ENCODE measurements around the gene CPEB2. TPM values are rescaled to one million over a fixed set of nuclear protein-coding genes. Genes with fewer than 3 reads are reported as not detected.
A peak's percentile ranks its signal among the peaks of the same experiment; 100 is the strongest.

Gene CPEB2
- total RNA-seq = 24.3 TPM
- long read RNA-seq, full-length matches to known transcripts = 5 of 12 reads
- long read RNA-seq, partial matches to known transcripts = 2 of 12 reads
- long read RNA-seq, other reads (novel, unspliced or antisense) = 5 of 12 reads

DNA sequence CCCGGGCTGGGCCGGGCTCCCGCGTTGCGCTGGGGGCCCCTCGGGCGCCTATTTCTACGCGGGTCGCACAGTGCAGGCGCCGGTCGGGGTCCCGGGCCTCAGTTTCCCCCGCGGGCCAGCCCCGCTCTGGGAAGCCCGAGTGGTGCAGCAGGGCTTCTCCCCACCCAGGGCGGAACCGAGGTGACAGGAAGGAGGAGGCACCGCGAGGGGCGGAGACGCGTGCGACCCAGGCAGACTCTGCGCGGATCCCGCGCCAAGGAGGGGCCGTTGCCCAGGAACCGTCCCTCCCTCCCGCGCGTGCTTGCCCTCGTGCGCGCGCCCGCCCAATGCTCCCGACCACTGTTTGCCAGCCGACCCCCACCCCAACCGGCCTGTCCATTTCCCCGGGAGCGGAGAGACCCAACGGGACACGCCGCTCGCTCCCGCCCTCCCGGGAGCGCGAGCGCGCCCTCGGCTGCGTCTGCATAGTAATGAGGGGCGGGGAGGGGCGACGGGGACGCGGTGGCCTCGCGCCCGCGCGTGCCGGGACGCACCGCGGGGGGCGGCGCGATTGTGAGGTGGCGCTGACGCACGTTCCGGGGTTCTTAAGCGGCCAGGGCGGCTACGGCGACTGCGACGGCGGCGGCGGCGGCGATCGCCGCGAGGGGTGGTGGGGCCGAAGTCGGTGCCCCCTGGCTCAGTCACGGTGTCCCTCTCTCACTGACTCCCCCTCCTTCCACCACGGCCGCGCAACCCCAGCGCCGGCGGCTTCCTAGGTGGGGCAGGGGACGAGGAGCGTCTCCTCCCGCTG, at the start of gene CPEB2:
CPEB2 (plus strand) TSS at position 613 of the 790 bp plus-strand sequence. CDS start 193 bp downstream, outside the sequence.
- ATAC-seq (peak; percentile 87), DNase-seq (peak; percentile 98)
- intact Hi-C loops (cut with micrococcal nuclease) = no loop called here

DNA sequence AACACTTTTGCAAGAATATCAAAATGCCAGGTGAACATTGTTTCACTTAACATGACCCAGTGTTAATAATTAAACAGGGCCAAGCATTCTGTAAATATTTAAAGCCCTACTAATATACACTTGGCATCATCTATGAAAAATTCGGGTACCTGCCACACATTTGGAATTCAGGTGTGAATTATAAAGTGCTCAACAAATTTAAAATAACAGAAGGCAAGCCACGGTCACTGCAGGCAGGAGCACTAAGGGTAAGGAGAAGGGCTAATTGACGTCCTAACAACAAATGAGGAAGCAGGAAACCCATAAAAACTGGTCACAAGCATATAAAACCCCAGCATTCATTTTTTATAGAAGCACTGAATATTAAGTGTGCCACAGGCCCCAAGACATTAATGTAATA, 43.8 kb upstream of the CPEB2 start:
- DNase-seq (no peak), ATAC-seq (no peak)
- intact Hi-C loops (cut with micrococcal nuclease) = no loop called here

DNA sequence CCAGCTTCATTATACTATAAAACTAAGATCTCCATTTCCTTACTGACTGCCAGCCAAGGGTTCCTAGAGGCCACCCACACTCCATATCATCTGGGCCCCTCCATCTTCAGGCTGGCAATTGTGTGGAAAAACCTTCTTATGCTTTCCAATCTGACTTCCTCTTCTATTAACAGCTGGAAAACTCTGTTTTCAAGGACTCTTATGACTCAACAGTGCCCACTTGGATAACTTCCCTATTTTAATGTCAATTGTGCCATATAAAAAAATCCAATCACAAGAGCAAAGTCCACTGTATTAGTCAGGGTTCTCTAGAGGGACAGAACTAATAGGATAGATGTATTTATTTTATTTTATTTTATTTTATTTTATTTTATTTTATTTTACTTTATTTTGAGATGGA, 41.0 kb upstream of the CPEB2 start:
- DNase-seq = no peak
- intact Hi-C loops (cut with micrococcal nuclease) = no loop called here
- no peak for ATAC-seq

DNA sequence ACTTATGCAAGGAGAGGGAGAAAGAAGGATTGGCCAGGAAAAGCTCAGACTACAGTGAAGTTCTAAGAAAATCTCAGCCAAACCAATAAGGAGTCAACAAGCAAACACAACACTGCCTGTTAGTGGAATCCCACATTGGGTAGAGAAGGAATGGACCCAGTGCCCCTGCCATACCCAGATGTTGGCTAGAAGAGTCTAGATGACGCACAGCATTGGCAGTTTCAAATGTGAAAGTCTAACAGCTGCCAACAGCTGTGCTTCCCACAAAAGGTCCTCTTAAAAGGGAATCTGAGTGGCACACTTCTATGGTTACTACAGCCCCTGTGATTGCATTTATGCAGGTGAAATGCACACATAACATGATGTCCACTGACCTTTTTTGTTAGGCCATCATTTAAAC, 37.2 kb upstream of the CPEB2 start:
- intact Hi-C loops (cut with micrococcal nuclease) = no loop called here
- ATAC-seq (no peak), DNase-seq (no peak)

DNA sequence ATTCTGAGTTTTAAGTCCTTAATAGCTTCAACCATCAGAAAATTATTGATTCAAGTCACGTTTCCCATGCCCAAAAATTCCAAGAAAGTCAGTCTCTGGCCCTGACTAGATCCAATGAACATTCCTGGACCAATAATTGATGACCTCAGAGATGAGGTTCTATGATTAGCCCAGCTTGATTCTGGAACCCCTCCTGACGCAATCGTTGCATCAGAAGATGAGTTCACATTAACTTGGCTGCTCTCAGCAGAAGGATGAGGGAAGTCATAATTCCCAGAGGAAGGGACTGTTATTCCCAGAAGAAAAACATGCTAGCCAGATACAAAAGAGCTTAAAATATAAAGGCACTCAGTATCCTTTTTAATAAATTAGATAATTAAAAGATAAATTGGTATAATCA, 34.3 kb upstream of the CPEB2 start:
- DNase-seq (no peak), ATAC-seq (no peak)
- intact Hi-C loops (cut with micrococcal nuclease) = no loop called here

DNA sequence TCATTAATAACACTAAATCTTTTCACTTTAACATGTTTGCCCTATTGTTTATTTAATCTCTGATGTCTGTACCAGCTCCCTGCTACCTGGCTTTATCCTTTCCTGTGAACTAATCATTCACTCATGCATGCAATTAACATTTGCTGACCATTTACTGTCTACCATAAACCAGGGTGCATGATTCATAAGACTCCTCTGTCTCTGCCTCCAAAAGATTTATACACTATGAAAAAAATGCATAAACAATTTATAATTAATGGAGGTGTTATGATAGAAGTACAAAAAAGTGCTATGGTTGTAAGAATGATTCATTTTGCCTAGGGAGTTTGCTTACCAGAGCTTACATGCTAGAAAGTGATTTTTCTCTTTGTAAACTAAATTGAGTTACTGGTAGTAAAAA, 24.5 kb upstream of the CPEB2 start:
- no peak for DNase-seq
- intact Hi-C loops (cut with micrococcal nuclease) = no loop called here
- no peak for ATAC-seq

DNA sequence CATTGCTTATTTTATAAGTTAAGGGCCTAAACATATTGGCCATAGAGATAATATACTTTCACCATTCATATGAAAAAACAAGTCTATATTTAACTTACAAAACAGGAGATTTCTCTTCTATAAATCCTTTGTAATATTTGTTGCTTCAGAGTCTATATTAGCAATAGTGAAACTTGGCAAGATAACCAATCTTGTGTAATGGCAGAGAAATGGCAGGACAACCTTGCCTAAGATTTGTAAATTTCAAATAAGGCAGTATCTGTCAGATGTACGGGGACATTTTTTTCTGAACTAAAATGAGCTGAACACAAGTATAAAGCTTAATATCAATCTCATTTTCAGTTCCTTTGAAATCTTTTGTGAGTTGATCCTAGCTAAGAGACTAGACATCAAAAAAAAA, 17.8 kb upstream of the CPEB2 start:
- ATAC-seq (no peak), DNase-seq (no peak)
- intact Hi-C loops (cut with micrococcal nuclease) = no loop called here

DNA sequence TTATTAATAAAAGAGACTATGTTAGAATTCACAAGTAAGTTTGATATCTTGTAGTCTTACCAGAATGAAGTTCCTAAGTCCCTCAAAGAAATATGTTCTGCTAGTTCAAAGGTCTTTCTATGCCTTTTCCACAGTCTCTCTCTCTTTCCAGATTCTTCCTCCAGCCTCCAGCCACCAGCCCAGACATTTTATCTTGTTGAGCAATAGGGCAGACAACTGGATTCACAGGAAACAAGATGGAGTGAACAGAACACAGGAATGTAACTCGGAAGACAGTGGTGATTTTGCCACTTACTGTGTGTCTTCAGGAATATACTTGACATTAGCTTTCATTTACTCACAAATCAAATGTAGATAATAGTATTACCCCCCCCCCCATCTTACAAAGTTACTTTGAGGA, 17.1 kb upstream of the CPEB2 start:
- DNase-seq (no peak), ATAC-seq (no peak)
- intact Hi-C loops (cut with micrococcal nuclease) = no loop called here

DNA sequence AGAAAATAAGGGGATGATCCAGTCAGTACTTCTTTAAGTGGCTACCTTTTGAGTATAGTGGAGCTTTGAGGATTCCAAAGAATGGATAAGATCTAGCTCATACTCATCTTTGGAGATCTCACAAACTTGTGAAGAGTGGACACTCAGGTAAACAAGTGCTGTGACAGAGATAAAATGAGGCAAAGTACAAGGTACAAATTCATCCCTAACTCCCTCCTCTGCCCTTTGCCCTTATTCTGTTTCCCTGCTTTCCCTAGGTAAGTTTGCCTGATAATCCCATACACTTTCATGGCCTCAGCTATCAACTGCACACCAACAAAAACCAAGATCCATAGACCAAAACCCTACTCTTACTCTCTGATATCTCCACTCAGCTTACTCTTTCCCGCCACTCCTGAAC, 16.4 kb upstream of the CPEB2 start:
- no peak for ATAC-seq
- intact Hi-C loops (cut with micrococcal nuclease) = no loop called here
- DNase-seq = no peak

DNA sequence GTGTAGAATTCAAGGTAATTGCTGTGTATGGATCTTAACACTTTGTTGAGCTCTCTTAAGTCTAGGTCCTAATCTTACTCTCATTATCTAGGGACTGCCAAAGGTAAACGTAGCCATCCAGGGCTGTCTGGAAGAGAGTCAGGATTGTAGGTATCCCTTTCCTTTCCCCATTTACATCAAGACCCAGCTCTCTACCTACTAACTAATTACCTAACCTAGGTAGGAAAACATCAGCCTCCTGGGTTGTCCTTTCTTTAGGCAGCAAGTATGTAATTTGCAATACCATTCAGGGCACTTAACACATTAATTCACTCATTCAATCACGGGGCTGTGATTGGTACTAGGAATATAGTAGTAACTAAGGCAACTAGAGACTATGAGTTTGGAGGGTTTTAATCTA, 15.2 kb upstream of the CPEB2 start:
- ATAC-seq = no peak
- DNase-seq = no peak
- intact Hi-C loops (cut with micrococcal nuclease) = no loop called here

DNA sequence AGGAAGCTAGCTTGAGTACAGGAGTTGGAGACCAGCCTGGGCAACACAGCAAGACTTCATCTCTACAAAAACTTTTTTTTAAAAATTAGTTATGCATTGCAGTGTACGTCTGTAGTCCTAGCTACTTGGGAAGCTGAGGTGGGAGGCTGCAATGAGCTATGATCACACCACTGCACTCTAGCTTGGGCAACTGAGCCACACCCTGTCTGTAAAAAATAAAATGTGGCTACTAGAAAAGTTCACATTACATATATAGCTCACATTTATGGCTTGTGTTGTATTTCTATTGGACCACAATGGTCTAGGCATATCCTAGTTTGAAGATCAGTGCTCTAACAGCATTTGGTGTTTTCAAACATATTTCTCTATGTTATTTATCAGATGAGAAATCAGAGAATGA, 11.8 kb upstream of the CPEB2 start:
- intact Hi-C loops (cut with micrococcal nuclease) = no loop called here
- DNase-seq = no peak
- no peak for ATAC-seq

DNA sequence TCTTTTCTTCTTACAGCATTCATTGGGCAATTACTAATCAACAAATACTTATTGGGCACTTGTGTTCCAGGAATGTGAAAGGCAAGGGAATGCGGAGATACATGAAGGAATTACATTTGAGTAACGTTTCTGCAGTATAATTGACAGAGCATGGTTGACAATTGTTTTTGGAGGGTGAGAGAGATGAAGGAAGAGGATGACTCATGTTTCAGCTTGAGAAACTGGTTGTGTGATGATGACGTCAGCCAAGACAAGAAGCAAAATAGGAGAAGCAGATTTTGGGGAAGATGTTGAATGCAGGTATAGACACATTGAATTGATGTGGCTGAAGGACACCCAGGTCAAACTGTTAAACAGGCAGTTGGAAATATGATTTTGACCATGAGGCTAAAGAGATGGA, 8.0 kb upstream of the CPEB2 start:
- no peak for ATAC-seq
- intact Hi-C loops (cut with micrococcal nuclease) = no loop called here
- DNase-seq = no peak

DNA sequence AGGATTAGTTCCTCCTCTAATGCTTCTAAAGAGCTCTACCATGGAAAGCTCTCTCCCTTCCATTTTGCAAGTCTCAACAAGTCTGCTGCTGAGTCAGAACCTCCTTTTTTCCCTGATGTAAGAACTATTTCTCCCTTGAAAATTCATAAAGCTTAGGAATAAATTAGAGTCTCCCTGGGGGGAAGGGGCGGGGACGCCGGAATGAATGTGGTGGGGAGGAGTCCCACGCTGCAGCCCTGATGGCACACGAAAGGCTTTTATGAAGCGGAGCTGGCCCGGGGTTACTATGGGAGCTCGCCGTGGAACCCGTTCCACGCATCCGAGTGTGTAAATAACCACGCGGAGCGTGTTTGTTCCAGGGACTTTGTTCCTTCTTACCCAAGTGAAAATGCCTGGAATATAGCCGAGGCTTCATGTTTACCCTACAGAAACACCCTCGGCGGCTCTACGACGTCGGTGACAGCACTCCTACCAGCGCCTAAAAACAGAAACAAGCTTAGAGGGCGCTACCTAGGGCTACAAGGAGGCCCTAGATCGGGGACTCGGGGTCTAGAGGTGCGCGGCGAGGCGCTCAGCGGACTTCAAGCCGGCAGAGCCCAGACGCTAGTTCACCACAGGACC, 923 bp upstream of the CPEB2 start:
- DNase-seq (peak; percentile 83), ATAC-seq (peak; percentile 30)
- intact Hi-C loops (cut with micrococcal nuclease) = no loop called here

DNA sequence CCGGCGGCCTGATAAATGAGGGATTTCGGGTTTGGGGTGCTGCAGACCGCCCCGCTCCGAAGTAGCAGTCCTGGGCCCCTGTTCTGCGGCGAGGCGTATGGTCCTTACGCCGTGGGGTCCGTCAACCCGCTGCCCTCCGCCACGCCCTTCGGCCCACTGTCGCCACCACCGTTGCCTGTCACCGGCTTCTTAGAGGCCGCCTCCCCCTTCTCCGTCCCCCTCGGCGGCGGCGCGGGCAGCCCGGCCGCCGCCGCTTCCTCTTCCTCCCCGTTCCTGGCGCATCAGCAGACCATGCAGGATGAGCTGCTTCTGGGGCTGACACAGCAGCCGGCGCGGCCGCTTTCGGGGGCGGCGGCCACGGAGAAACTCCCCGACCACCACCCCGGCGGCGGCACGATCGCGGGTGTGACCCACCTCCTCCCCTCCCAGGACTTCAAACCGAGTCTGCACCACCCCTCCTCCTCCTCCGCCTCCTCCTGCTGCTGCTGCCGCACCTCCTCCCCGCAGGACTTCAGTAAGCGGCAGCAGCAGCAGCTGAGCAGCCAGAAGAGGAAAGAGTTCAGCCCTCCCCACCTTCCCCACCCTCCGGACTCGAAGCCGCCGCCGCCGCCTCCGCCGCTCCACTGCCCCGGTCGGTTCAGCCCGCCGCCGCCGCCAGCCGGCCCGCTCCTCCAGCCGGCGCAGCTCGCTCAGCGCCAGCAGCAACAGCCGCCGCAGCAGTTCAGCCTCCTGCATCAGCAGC, 549 bp downstream of the CPEB2 start:
- peak; percentile 88 for DNase-seq
- ATAC-seq = peak; percentile 50
- intact Hi-C loops (cut with micrococcal nuclease) = no loop called here

DNA sequence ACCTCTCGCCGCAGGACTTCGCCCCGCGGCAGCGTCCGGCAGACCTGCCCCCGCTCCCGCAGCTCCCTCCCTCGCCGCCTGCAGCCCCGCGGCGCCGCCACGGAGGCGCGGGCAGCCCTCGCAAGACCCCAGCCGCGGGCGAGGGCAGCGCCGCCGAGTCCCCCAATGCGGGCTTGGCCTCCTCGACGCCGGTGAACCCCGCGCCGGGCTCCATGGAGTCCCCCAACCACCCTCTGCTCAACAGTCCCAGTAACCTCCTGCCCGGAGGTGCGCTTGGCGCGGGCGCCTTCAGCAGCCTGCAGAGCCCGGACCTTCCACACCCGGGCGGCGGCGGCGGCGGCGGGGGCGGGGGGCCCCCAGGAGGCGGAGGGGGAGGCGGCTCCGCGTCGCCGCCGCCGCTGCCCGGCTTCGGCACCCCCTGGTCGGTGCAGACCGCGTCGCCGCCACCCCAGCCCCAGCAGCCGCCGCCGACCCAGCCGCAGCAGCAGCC, 1.2 kb downstream of the CPEB2 start:
- intact Hi-C loops (cut with micrococcal nuclease) = no loop called here
- peak; percentile 78 for DNase-seq
- ATAC-seq = no peak

DNA sequence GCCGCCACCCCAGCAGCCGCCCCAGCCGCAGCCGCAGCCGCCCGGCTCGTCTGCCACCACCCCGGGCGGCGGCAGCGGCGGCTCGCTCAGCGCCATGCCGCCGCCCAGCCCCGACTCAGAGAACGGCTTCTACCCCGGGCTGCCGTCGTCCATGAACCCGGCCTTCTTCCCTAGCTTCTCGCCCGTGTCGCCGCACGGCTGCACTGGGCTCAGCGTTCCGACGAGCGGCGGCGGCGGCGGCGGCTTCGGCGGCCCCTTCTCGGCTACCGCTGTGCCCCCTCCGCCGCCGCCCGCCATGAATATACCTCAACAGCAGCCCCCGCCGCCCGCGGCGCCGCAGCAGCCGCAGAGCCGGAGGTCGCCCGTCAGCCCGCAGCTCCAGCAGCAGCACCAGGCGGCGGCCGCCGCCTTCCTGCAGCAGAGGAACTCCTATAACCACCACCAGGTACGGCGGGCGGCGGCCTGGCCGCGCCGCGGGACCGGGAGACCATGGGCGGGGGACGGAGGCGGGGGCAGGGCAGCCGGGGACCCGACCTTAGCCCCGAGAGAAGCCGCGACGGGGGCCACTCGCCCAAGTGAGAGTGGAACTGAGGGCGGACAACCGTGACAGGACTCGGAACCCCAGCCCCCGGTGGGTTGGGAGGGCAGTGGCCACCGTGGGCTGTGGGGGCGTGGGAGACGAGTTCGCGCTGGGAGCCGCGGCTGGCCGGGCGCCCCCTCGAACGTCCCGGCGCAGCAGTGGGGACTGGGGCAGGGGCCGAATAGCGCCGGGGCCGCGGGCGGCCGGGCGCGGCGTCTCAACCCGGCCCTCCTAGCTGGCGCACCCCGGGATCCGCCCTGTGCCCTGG, 1.8 kb downstream of the CPEB2 start:
- ATAC-seq (peak; percentile 0), DNase-seq (peak; percentile 75)
- intact Hi-C loops (cut with micrococcal nuclease) = no loop called here

DNA sequence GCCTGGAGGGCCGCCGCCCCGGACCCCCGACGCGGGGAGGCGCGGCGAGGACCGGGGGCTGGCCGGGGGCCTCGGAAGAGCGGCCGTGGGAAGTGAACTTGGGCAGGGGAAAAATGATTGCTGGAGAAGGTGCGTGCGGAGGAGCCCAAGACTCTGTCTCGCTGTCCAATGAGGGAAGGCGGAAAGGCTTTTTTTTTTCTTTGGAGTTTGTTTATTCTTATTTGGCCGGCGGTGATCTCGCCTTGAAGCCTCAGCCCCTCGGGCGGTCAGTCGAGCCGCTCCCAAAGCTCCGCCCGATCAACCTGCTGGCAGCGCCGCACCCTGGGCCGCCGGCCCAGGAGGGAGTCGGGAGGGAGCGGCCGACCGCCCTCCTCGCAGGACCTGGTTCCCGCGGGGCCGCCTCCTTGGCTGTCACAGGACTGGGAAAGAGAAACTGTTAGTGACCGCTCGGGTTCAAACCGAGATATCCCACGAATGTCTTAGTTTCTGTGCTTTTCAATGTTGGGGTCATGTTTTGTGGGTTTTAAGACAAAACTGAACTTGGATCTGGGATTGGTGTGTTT, 2.5 kb downstream of the CPEB2 start:
- ATAC-seq (peak; percentile 39), DNase-seq (peak; percentile 93)
- intact Hi-C loops (cut with micrococcal nuclease) = no loop called here

DNA sequence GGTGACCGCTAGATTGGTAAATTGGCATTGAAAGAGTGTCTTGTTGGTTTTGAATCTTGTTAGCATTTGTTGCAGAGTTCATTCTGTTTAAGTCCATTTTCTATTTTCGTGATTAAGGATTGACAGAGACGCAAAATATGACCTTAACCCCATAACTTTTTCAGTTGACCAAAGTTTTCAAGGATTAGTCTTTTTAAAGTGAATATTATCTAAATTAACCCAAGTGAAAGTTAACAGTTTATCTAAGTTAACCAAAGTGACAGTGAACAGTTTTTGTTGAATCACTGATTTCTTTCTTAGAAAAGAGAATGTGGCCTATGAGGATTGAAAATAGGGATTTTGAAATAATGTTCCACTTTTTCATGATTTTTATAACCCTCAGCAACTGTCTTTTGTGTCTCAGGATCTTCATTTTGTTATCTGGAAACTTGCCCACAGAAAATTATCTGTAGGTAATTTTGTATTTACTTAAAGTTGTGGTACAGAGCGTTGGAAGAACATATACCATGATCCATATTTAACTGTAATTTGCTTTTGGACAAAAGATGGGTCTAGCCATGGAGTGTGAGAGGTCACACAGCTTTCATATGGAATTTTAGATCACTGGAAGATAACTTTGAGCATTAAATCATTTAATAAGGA, 3.3 kb downstream of the CPEB2 start:
- intact Hi-C loops (cut with micrococcal nuclease) = no loop called here
- no peak for ATAC-seq

More for the DNA sequence above, 3.3 kb downstream of the CPEB2 start:
- no peak for DNase-seq

Measured in left ventricle myocardium superior (tissue), 1 donor.